HepG2 (cell line): ENCODE measurements around the gene UBE2E1. TPM values are rescaled to one million over a fixed set of nuclear protein-coding genes. Genes with fewer than 3 reads are reported as not detected.

Experiments
- ARID4A ChIP-seq: sonication (generic); formaldehyde crosslinking; IDR thresholded peaks from 2 replicates; pipeline ENCODE4 v1.5.0; 2020; ENCODE audit warnings: mild to moderate bottlenecking, missing genetic modification reagents, borderline replicate concordance
- DRAP1 ChIP-seq: IDR thresholded peaks from 2 replicates; pipeline ENCODE4 v1.6.1; 2016; ENCODE audit warnings: missing genetic modification reagents, missing compliant biosample characterization
- ELF1 ChIP-seq: sonication (generic); formaldehyde crosslinking; IDR thresholded peaks from 2 replicates; pipeline ENCODE4 v1.4.0; 2020; ENCODE audit warnings: missing genetic modification reagents
- ETV5 ChIP-seq: IDR thresholded peaks from 2 replicates; pipeline ENCODE4 v1.6.1; 2018; ENCODE audit warnings: missing biosample characterization, missing genetic modification reagents, inconsistent platforms, borderline replicate concordance
- GABPA ChIP-seq, 2 experiments: IDR thresholded peaks; 2 replicates each; pipeline ENCODE4 v1.6.1; 2011 to 2016; ENCODE audit warnings: low read depth in 2 of 2, low read length in 1 of 2, missing biosample characterization in 1 of 2, missing genetic modification characterization in 1 of 2
- HNRNPL ChIP-seq: fragments of 200-400 bp; formaldehyde crosslinking; IDR thresholded peaks from 2 replicates; pipeline ENCODE4 v1.6.1; 2017; ENCODE audit warnings: mild to moderate bottlenecking, low read depth, low read length
- JUND ChIP-seq: sonication (generic); formaldehyde crosslinking; IDR thresholded peaks from 2 replicates; pipeline ENCODE4 v1.8.0; 2022; ENCODE audit warnings: mild to moderate bottlenecking, missing genetic modification reagents
- MAX ChIP-seq: IDR thresholded peaks from 2 replicates; pipeline ENCODE4 v1.6.1; 2012; ENCODE audit warnings: inconsistent platforms
- PCBP1 ChIP-seq: fragments of 200-400 bp; formaldehyde crosslinking; IDR thresholded peaks from 2 replicates; pipeline ENCODE4 v1.6.1; 2017; ENCODE audit warnings: mild to moderate bottlenecking, low read depth, low read length, borderline replicate concordance
- PHB2 ChIP-seq: fragments of 450-650 bp; IDR thresholded peaks from 2 replicates; pipeline ENCODE4 v1.6.1; 2018; ENCODE audit not compliant: partially characterized antibody
- PHF8 ChIP-seq: sonication (generic); formaldehyde crosslinking; IDR thresholded peaks from 2 replicates; pipeline ENCODE4 v1.5.0; 2020; ENCODE audit warnings: missing genetic modification reagents
- POLR2A ChIP-seq, 2 experiments: IDR thresholded peaks; 2 replicates each; pipeline ENCODE4 v1.6.1; 2011; ENCODE audit warnings: low read depth in 2 of 2, low read length in 2 of 2, mild to moderate bottlenecking in 1 of 2, moderate library complexity in 1 of 2; ENCODE audit not compliant: insufficient read depth in 1 of 2
- SAFB2 ChIP-seq: sonication (generic); formaldehyde crosslinking; IDR thresholded peaks from 2 replicates; pipeline ENCODE4 v1.5.1; 2020; ENCODE audit warnings: missing genetic modification reagents, low read depth, mild to moderate bottlenecking, borderline replicate concordance
- SRSF9 ChIP-seq: fragments of 200-400 bp; formaldehyde crosslinking; IDR thresholded peaks from 2 replicates; pipeline ENCODE4 v1.6.1; 2018; ENCODE audit warnings: borderline replicate concordance, mild to moderate bottlenecking, low read depth, low read length; ENCODE audit not compliant: insufficient read depth, poor library complexity, severe bottlenecking
- YY1 ChIP-seq: IDR thresholded peaks from 2 replicates; pipeline ENCODE4 v1.6.1; 2011; ENCODE audit warnings: low read length, low read depth, moderate library complexity, mild to moderate bottlenecking; ENCODE audit not compliant: insufficient read depth, insufficient replicate concordance
- ZFY ChIP-seq: sonication (generic); formaldehyde crosslinking; IDR thresholded peaks from 2 replicates; pipeline ENCODE4 v1.4.0; 2020; ENCODE audit warnings: missing genetic modification reagents
- ZNF12 ChIP-seq: sonication (generic); formaldehyde crosslinking; IDR thresholded peaks from 2 replicates; pipeline ENCODE4 v1.5.0; 2020; ENCODE audit warnings: missing genetic modification reagents
- ZNF263 ChIP-seq: sonication (generic); formaldehyde crosslinking; IDR thresholded peaks from 2 replicates; pipeline ENCODE4 v1.4.0; 2020; ENCODE audit warnings: missing genetic modification reagents
- ZNF276 ChIP-seq: sonication (generic); formaldehyde crosslinking; IDR thresholded peaks from 2 replicates; pipeline ENCODE4 v1.4.0; 2020; ENCODE audit warnings: mild to moderate bottlenecking, low read depth, missing genetic modification reagents
- ZNF317 ChIP-seq: sonication (generic); formaldehyde crosslinking; IDR thresholded peaks from 2 replicates; pipeline ENCODE4 v1.5.0; 2020; ENCODE audit warnings: mild to moderate bottlenecking, missing genetic modification reagents
- ZNF460 ChIP-seq: sonication (generic); formaldehyde crosslinking; IDR thresholded peaks from 2 replicates; pipeline ENCODE4 v1.5.1; 2020; ENCODE audit warnings: missing genetic modification reagents, mild to moderate bottlenecking, borderline replicate concordance
- ZNF564 ChIP-seq: sonication (generic); formaldehyde crosslinking; IDR thresholded peaks from 2 replicates; pipeline ENCODE4 v1.8.1; 2023; ENCODE audit warnings: mild to moderate bottlenecking, missing genetic modification reagents
- ZNF652 ChIP-seq: IDR thresholded peaks from 2 replicates; pipeline ENCODE4 v1.6.1; 2016; ENCODE audit warnings: low read depth, borderline replicate concordance
- polyA plus RNA-seq, 8 experiments: library from polyadenylated mRNA; depleted of rRNA in 3 of 8; stranded (reverse) in 7 of 8; unstranded in 1 of 8; fragments of >200 nt; fragmentation: Illumina TruSeq in 4 of 8; extraction: Trizol in 4 of 8; gene quantifications; 2 replicates each; pipeline versions ENCODE4 v1.2.1 to v1.2.3, GENCODE V29; 2011 to 2016; ENCODE audit warnings: low read depth in 4 of 8, missing spikeins in 1 of 8, mixed read lengths in 1 of 8; ENCODE audit not compliant: insufficient read depth in 1 of 8
- total RNA-seq, 5 experiments: library from RNA; depleted of rRNA; stranded (reverse); fragments of >200 nt; fragmentation: Illumina TruSeq; extraction: Trizol; gene quantifications; 2 replicates each; pipeline ENCODE4 v1.2.3, GENCODE V29; 2016; ENCODE audit warnings: low read depth in 1 of 5

Gene UBE2E1
- total and polyA plus RNA-seq, 2 of the 13 experiments (the other 11 are each of a cell fraction or from before 2014, with no cell fraction given): 55.4 to 61.8 TPM

GRCh38 chr3:23805633-23806533 lies at the start of gene UBE2E1 (continued):
- TF ChIP-seq DRAP1 (no peak), ARID4A (CRISPR knock-in tag) (peak; percentile 27; the same call in 1 of the 2 replicates), PHF8 (peak; percentile 52), ZNF317 (no peak), POLR2A (IDR thresholded peaks at IDR 0.05; ENCODE audit: insufficient read depth in 1 of 2, low read depth in 2 of 2, low read length in 2 of 2) (peak; percentile 55 to 62; a peak in 2 of 4 replicates), ZNF652 (CRISPR knock-in tag) (no peak), HNRNPL (no peak), YY1 (peak; percentile 82), ZNF460 (CRISPR knock-in tag) (no peak), MAX (peak; percentile 49; the same call in 1 of the 2 replicates), PCBP1 (0 out of 2 replicates have a peak, but pooled peaks have one; percentile 65), SAFB2 (CRISPR knock-in tag) (no peak), JUND (CRISPR knock-in tag) (no peak), ETV5 (CRISPR knock-in tag) (peak; percentile 51; the same call in 1 of the 2 replicates), ELF1 (CRISPR knock-in tag) (peak; percentile 42; the same call in 1 of the 2 replicates), GABPA (IDR thresholded peaks at IDR 0.05; ENCODE audit: low read depth, low read length) (no peak), GABPA (CRISPR knock-in tag; IDR thresholded peaks at IDR 0.05; ENCODE audit: low read depth) (peak; percentile 50; the same call in 1 of the 2 replicates), SRSF9 (no peak), ZFY (peak; percentile 72), ZNF12 (CRISPR knock-in tag) (no peak), ZNF276 (no peak), PHB2 (no peak), ZNF263 (peak; percentile 39; the same call in 1 of the 2 replicates), ZNF564 (CRISPR knock-in tag) (no peak)
